Measurements from ENCODE around the gene STAT5B. TPM values are rescaled to one million over a fixed set of nuclear protein-coding genes. Genes with fewer than 3 reads are reported as not detected.

Gene STAT5B
- total RNA-seq, 1 donor from 2014 or later, result 23.1 TPM

GRCh38 chr17:42286411-42287221 is 10.4 kb upstream of the STAT5B start:
- H3K36me3 Mint-ChIP-seq (ENCODE audit: low read depth, unreplicated experiment), result peaks cover under 1% of the 10 kb centered on the region
- FAIRE-seq (no peak), DNase-seq (ENCODE audit: low read depth) (no peak)
- no peaks in the 10 kb centered on the region for H4K20me1 ChIP-seq (ENCODE audit: insufficient read depth, low read length)
- H3K4me3 Mint-ChIP-seq (ENCODE audit: unreplicated experiment), result peak overlapping the region; percentile 69
- no peak overlapping the region for H3K27ac Mint-ChIP-seq (ENCODE audit: unreplicated experiment)
- H3K27me3 Mint-ChIP-seq (ENCODE audit: low read depth, unreplicated experiment), result peaks cover 44% of the 10 kb centered on the region
- no peak overlapping the region for H3K27ac ChIP-seq (ENCODE audit: low read depth, low read length)
- H3K9me3 Mint-ChIP-seq (ENCODE audit: unreplicated experiment), result no peaks in the 10 kb centered on the region
- no peak overlapping the region for H3K4me3 ChIP-seq (ENCODE audit: insufficient read depth, low read depth, low read length)
- H3K4me1 Mint-ChIP-seq (ENCODE audit: low read depth, unreplicated experiment), result peaks cover 10% of the 10 kb centered on the region
- H3K79me2 ChIP-seq (ENCODE audit: insufficient read depth, low read length), result no peaks in the 10 kb centered on the region
- TF ChIP-seq CTCF (IDR thresholded peaks at IDR 0.05; ENCODE audit: insufficient read depth, low read depth, low read length) (no peak), EZH2 (IDR thresholded peaks at IDR 0.05; ENCODE audit: insufficient read depth, low read length) (no peak)
- no peak overlapping the region for H3K9ac ChIP-seq (ENCODE audit: low read length)
- no peak overlapping the region for H2AFZ ChIP-seq (ENCODE audit: low read depth, low read length)
- H3K36me3 ChIP-seq (ENCODE audit: insufficient read depth, low read length), result no peaks in the 10 kb centered on the region
- H3K4me1 ChIP-seq (ENCODE audit: insufficient read depth, low read length), result no peaks in the 10 kb centered on the region
- H3K4me2 ChIP-seq (ENCODE audit: low read length), result no peak overlapping the region
- H3K27me3 ChIP-seq (ENCODE audit: insufficient read depth, low read length), result no peaks in the 10 kb centered on the region
- H3K9me3 ChIP-seq (ENCODE audit: insufficient read depth, low read depth, low read length), result no peaks in the 10 kb centered on the region

GRCh38 chr17:42285346-42286050 is 9.3 kb upstream of the STAT5B start:
- Histone ChIP-seq H3K9me3 (ENCODE audit: insufficient read depth, low read depth, low read length) (no peaks in the 10 kb centered on the region), H3K9ac (ENCODE audit: low read length) (no peak overlapping the region), H2AFZ (ENCODE audit: low read depth, low read length) (no peak overlapping the region), H3K79me2 (ENCODE audit: insufficient read depth, low read length) (no peaks in the 10 kb centered on the region), H4K20me1 (ENCODE audit: insufficient read depth, low read length) (no peaks in the 10 kb centered on the region), H3K4me1 (ENCODE audit: insufficient read depth, low read length) (no peaks in the 10 kb centered on the region), H3K27ac (ENCODE audit: low read depth, low read length) (no peak overlapping the region), H3K4me3 (ENCODE audit: insufficient read depth, low read depth, low read length) (no peak overlapping the region), H3K36me3 (ENCODE audit: insufficient read depth, low read length) (no peaks in the 10 kb centered on the region), H3K27me3 (ENCODE audit: insufficient read depth, low read length) (no peaks in the 10 kb centered on the region), H3K4me2 (ENCODE audit: low read length) (no peak overlapping the region)
- FAIRE-seq, result no peak
- H3K4me1 Mint-ChIP-seq (ENCODE audit: low read depth, unreplicated experiment), result peaks cover 10% of the 10 kb centered on the region
- DNase-seq (ENCODE audit: low read depth), result no peak
- H3K9me3 Mint-ChIP-seq (ENCODE audit: unreplicated experiment), result no peaks in the 10 kb centered on the region
- H3K36me3 Mint-ChIP-seq (ENCODE audit: low read depth, unreplicated experiment), result no peaks in the 10 kb centered on the region
- H3K4me3 Mint-ChIP-seq (ENCODE audit: unreplicated experiment), result no peak overlapping the region
- H3K27ac Mint-ChIP-seq (ENCODE audit: unreplicated experiment), result no peak overlapping the region
- peaks cover 45% of the 10 kb centered on the region for H3K27me3 Mint-ChIP-seq (ENCODE audit: low read depth, unreplicated experiment)
- TF ChIP-seq EZH2 (IDR thresholded peaks at IDR 0.05; ENCODE audit: insufficient read depth, low read length), result no peak
- no peak for TF ChIP-seq CTCF (IDR thresholded peaks at IDR 0.05; ENCODE audit: insufficient read depth, low read depth, low read length)

Data from astrocyte (in vitro differentiated cells and primary cell).